H9 (cell line): ENCODE data around the gene GRIP2. TPM values are rescaled to one million over a fixed set of nuclear protein-coding genes. Genes with fewer than 3 reads are reported as not detected.
A peak's percentile ranks its signal among the peaks of the same experiment; 100 is the strongest.

Experiments used
- DNase-seq: peaks from one replicate; pipeline ENCODE4 v3.0.0-alpha.2; 2017
- H2AFZ ChIP-seq: one replicate; pipeline ENCODE4 v1.6.1; 2013; ENCODE audit warnings: mild to moderate bottlenecking, low read length, control low read depth, moderate library complexity
- H2AK5ac ChIP-seq: 2 replicates; pipeline ENCODE4 v1.6.1; 2013; ENCODE audit warnings: low read length, control low read depth, mixed read lengths; ENCODE audit not compliant: insufficient read length
- H2BK120ac ChIP-seq: one replicate; pipeline ENCODE4 v1.6.1; 2013; ENCODE audit warnings: low read depth, mild to moderate bottlenecking, low read length, control low read depth, inconsistent platforms; ENCODE audit not compliant: poor library complexity, severe bottlenecking
- H2BK12ac ChIP-seq: 2 replicates; pipeline ENCODE4 v1.6.1; 2013; ENCODE audit warnings: low read length, control low read depth, mixed read lengths, low read depth; ENCODE audit not compliant: insufficient read length
- H2BK15ac ChIP-seq: 2 replicates; pipeline ENCODE4 v1.6.1; 2013; ENCODE audit warnings: low read depth, low read length, control low read depth
- H2BK20ac ChIP-seq: one replicate; pipeline ENCODE4 v1.6.1; 2013; ENCODE audit warnings: low read depth, mild to moderate bottlenecking, low read length, control low read depth, inconsistent platforms; ENCODE audit not compliant: poor library complexity, severe bottlenecking
- H2BK5ac ChIP-seq: 2 replicates; pipeline ENCODE4 v1.6.1; 2013; ENCODE audit warnings: low read length, control low read depth, mixed read lengths; ENCODE audit not compliant: insufficient read length
- H3K14ac ChIP-seq: 2 replicates; pipeline ENCODE4 v1.6.1; 2013; ENCODE audit warnings: low read length, control low read depth; ENCODE audit not compliant: insufficient read depth
- H3K18ac ChIP-seq: 2 replicates; pipeline ENCODE4 v1.6.1; 2013; ENCODE audit warnings: low read depth, mild to moderate bottlenecking, mixed read lengths, low read length, control low read depth; ENCODE audit not compliant: insufficient read length
- H3K23ac ChIP-seq: 2 replicates; pipeline ENCODE4 v1.6.1; 2013; ENCODE audit warnings: low read length, control low read depth, mixed read lengths, low read depth; ENCODE audit not compliant: insufficient read length
- H3K23me2 ChIP-seq: 2 replicates; pipeline ENCODE4 v1.6.1; 2013; ENCODE audit warnings: low read depth, mild to moderate bottlenecking, mixed read lengths, low read length, control low read depth; ENCODE audit not compliant: insufficient read length, poor library complexity, severe bottlenecking
- H3K27ac ChIP-seq: 2 replicates; pipeline ENCODE4 v1.5.1; 2013; ENCODE audit warnings: low read length, control low read depth, mixed read lengths, low read depth; ENCODE audit not compliant: insufficient read length
- H3K27me3 ChIP-seq: 2 replicates; pipeline ENCODE4 v1.6.1; 2013; ENCODE audit warnings: low read length, control low read depth, inconsistent platforms; ENCODE audit not compliant: insufficient read depth
- H3K4ac ChIP-seq: 2 replicates; pipeline ENCODE4 v1.6.1; 2013; ENCODE audit warnings: low read depth, mild to moderate bottlenecking, control low read depth, inconsistent platforms, low read length, moderate library complexity
- H3K4me1 ChIP-seq: 2 replicates; pipeline ENCODE4 v1.6.1; 2013; ENCODE audit warnings: low read length, control low read depth, inconsistent platforms; ENCODE audit not compliant: insufficient read depth
- H3K4me2 ChIP-seq: 2 replicates; pipeline ENCODE4 v1.6.1; 2013; ENCODE audit warnings: low read length, control low read depth, mixed read lengths; ENCODE audit not compliant: insufficient read length, insufficient read depth
- H3K56ac ChIP-seq: 2 replicates; pipeline ENCODE4 v1.6.1; 2013; ENCODE audit warnings: low read depth, mild to moderate bottlenecking, mixed read lengths, low read length, control low read depth; ENCODE audit not compliant: insufficient read length
- H3K79me1 ChIP-seq: 2 replicates; pipeline ENCODE4 v1.6.1; 2013; ENCODE audit warnings: low read depth, mild to moderate bottlenecking, moderate library complexity, low read length, control low read depth, inconsistent platforms; ENCODE audit not compliant: insufficient read depth, poor library complexity, severe bottlenecking
- H3K79me2 ChIP-seq: 2 replicates; pipeline ENCODE4 v1.6.1; 2013; ENCODE audit warnings: low read length, control low read depth, inconsistent platforms; ENCODE audit not compliant: insufficient read depth
- H3K9ac ChIP-seq: 2 replicates; pipeline ENCODE4 v1.6.1; 2013; ENCODE audit warnings: low read length, control low read depth, mixed read lengths; ENCODE audit not compliant: insufficient read length; ENCODE audit errors: extremely low read depth
- H3K9me3 ChIP-seq: one replicate; pipeline ENCODE4 v1.6.1; 2013; ENCODE audit warnings: low read depth, low read length, inconsistent platforms; ENCODE audit not compliant: control insufficient read depth
- H3T11ph ChIP-seq: one replicate; pipeline ENCODE4 v1.6.1; 2013; ENCODE audit warnings: mild to moderate bottlenecking, low read length, control low read depth, inconsistent platforms
- H4K20me1 ChIP-seq: one replicate; pipeline ENCODE4 v1.6.1; 2013; ENCODE audit not compliant: control insufficient read depth, insufficient read length, insufficient read depth
- H4K5ac ChIP-seq: 2 replicates; pipeline ENCODE4 v1.6.1; 2013; ENCODE audit warnings: low read depth, mild to moderate bottlenecking, mixed read lengths, low read length, control low read depth; ENCODE audit not compliant: insufficient read length
- H4K8ac ChIP-seq: replicated peaks from 2 replicates; pipeline ENCODE4 v1.6.1; 2013; ENCODE audit warnings: low read length, control low read depth, mixed read lengths, low read depth; ENCODE audit not compliant: insufficient read length
- H4K91ac ChIP-seq: 2 replicates; pipeline ENCODE4 v1.6.1; 2013; ENCODE audit warnings: low read depth, mild to moderate bottlenecking, moderate library complexity, mixed read lengths, low read length, control low read depth; ENCODE audit not compliant: insufficient read length
- H3K27ac Mint-ChIP-seq, 3 experiments: 2 replicates in 2 of 3; 3 replicates in 1 of 3; pipeline ENCODE4 v1.8.0; 2020 to 2021; ENCODE audit warnings: mixed read lengths in 3 of 3, mild to moderate bottlenecking in 1 of 3, moderate library complexity in 1 of 3
- H3K27me3 Mint-ChIP-seq: 2 replicates; pipeline ENCODE4 v1.8.0; 2021; ENCODE audit warnings: low read depth, mild to moderate bottlenecking, moderate library complexity, mixed read lengths
- H3K36me3 Mint-ChIP-seq, 3 experiments: 2 replicates in 2 of 3; 3 replicates in 1 of 3; pipeline ENCODE4 v1.8.0; 2020 to 2021; ENCODE audit warnings: low read depth in 3 of 3, mixed read lengths in 3 of 3; ENCODE audit not compliant: insufficient read depth in 1 of 3
- H3K4me1 Mint-ChIP-seq, 2 experiments: 2 replicates each; pipeline ENCODE4 v1.8.0; 2020; ENCODE audit warnings: mixed read lengths in 2 of 2
- H3K4me3 Mint-ChIP-seq, 2 experiments: 2 replicates in 1 of 2; 3 replicates in 1 of 2; pipeline ENCODE4 v1.8.0; 2020 to 2021; ENCODE audit warnings: mild to moderate bottlenecking in 2 of 2, mixed read lengths in 2 of 2, moderate library complexity in 1 of 2
- H3K9me3 Mint-ChIP-seq, 2 experiments: 2 replicates in 1 of 2; 3 replicates in 1 of 2; pipeline ENCODE4 v1.8.0; 2020; ENCODE audit warnings: mild to moderate bottlenecking in 2 of 2, mixed read lengths in 2 of 2, moderate library complexity in 1 of 2
- CTCF ChIP-seq: fragments of 200-600 bp; sonication (generic); conservative IDR thresholded peaks from 3 replicates; pipeline ENCODE4 v1.8.0; 2021; ENCODE audit warnings: antibody characterized with exemption, mild to moderate bottlenecking
- WGBS: extraction: QIAGEN DNeasy Blood & Tissue Kit; methylation state at CpG from one replicate; pipeline ENCODE4 v1.1.7; 2013; ENCODE audit warnings: missing lambda C conversion rate, low lambda C conversion rate, mixed read lengths; ENCODE audit not compliant: insufficient read length; ENCODE audit errors: extremely low coverage; 5-methylcytosine and 5-hydroxymethylcytosine counted together
- total RNA-seq: library from RNA; stranded (reverse); gene quantifications from 2 replicates; pipeline ENCODE4 v1.2.1, GENCODE V29; 2021

The GRIP2 gene
- total RNA-seq, 1 experiment from 2014 or later = 3.1 TPM

DNA sequence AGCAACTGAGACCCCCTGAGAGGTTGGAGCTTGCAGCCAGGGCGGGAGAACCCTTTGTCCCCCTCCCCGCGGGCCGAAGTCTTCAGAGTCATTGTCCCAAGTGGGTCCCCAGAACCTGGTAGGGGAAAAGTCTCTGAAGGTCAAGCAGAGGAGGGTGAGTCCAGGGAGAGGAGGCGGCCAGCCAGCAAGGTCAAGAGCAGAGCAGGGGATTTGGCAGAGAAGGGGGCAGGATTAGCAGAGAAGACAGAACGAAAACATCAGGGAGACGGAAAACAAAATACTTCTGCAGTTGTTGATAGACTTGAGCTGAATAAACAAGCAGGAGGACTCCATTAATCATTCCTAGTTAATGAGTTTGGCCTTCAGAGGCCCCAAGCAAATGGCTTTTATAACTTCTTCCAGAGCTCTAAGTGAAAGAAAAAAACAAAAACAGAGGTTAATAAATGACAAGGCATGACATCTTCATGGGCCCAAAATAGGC lies 66.7 kb downstream of the GRIP2 start:
- no peak overlapping the region for H2AFZ ChIP-seq
- no peak overlapping the region for H3K4me2 ChIP-seq
- no CpG with 5 or more reads among the region's 7 CpGs for WGBS
- no peak overlapping the region for H3T11ph ChIP-seq
- H4K5ac ChIP-seq = no peak overlapping the region
- H2AK5ac ChIP-seq = no peak overlapping the region
- H3K56ac ChIP-seq = no peak overlapping the region
- H3K27ac ChIP-seq = no peak overlapping the region
- no peaks in the 10 kb centered on the region for H3K79me2 ChIP-seq
- no peak overlapping the region for H2BK15ac ChIP-seq
- Mint-ChIP-seq H3K9me3 (no peaks in the 10 kb centered on the region), H3K27me3 (no peaks in the 10 kb centered on the region), H3K4me1 (no peaks in the 10 kb centered on the region), H3K27ac (peak overlapping the region in 1 of 3 experiments; percentile 53; a peak in 2 of 7 replicates), H3K36me3 (peaks cover 54 to 86% (median 57%) of the 10 kb centered on the region in 3 experiments; a peak in 6 of 7 replicates), H3K4me3 (no peak overlapping the region)
- H2BK20ac ChIP-seq = no peak overlapping the region
- no peaks in the 10 kb centered on the region for H3K79me1 ChIP-seq
- H3K9me3 ChIP-seq = no peaks in the 10 kb centered on the region
- H4K8ac ChIP-seq = no peak overlapping the region
- no peak overlapping the region for H3K9ac ChIP-seq
- H3K27me3 ChIP-seq = no peaks in the 10 kb centered on the region
- H3K14ac ChIP-seq = no peak overlapping the region
- H3K23me2 ChIP-seq = no peaks in the 10 kb centered on the region
- no peaks in the 10 kb centered on the region for H3K4me1 ChIP-seq
- no peak for DNase-seq
- H2BK12ac ChIP-seq = no peak overlapping the region
- no peaks in the 10 kb centered on the region for H4K20me1 ChIP-seq
- H3K4ac ChIP-seq = no peak overlapping the region
- no peak overlapping the region for H2BK120ac ChIP-seq
- H2BK5ac ChIP-seq = no peak overlapping the region
- H3K18ac ChIP-seq = no peak overlapping the region
- no peak overlapping the region for H4K91ac ChIP-seq
- no peak overlapping the region for H3K23ac ChIP-seq
- TF ChIP-seq CTCF = no peak
